ENCODE results near the gene CHCHD3.
"Not testable (repeated sequence)": the region's sequence is repeated elsewhere in the genome, so short reads cannot be mapped to it uniquely, and the experiment has no call there.

The CHCHD3 gene

DNA sequence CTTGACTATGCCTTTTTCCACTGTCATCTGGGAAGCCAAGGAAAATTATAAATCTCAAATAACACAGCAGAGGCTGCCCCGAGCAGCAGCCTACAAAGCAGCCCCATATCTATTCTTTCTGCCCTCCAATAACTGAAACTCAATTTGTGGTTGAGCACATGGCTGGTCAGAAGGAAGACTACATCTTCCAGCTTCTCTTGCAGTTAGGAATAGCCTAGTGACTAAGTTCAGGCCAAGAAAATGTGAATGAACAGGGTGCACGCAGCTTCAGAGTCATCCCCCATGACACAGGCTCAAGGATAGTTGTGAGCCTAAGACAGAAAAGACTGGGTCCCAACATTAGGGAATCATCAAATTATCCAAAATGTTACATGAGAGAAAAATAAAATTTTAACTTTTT lies 42.3 kb downstream of the CHCHD3 start:
- no peaks in the 10 kb centered on the region for H3K27me3 ChIP-seq (ENCODE audit: control insufficient read depth in 1 of 2, insufficient read depth in 2 of 2, low read length in 2 of 2)
- no peak overlapping the region for H3K9ac ChIP-seq (ENCODE audit: low read length)
- H3K36me3 ChIP-seq (ENCODE audit: insufficient read depth, low read length) = no peaks in the 10 kb centered on the region
- H3K27ac ChIP-seq (ENCODE audit: low read depth, low read length) = no peak overlapping the region
- H3K4me3 ChIP-seq (ENCODE audit: low read depth in 1 of 2, low read length in 2 of 2) = no peak overlapping the region
- no peaks in the 10 kb centered on the region for H3K9me3 ChIP-seq (ENCODE audit: low read length)
- no peaks in the 10 kb centered on the region for H3K4me1 ChIP-seq (ENCODE audit: insufficient read depth, low read length)

DNA sequence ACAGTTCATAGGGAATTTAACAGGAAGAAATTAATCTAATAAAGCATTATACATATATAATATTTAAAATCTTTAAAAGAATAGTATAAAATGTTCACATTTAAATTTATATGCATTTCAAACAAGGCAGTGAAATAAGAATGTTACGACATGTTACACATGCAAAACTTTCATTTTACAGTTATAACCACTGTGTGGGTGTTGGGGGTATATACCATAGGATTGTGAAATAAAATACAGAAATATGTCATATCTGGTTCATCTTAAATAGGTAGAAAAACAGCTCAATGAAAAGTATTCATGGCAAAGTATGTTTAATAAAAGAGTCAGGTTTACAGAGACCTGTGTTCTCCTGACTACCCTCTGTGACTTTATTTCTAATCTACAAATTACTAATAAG lies 45.6 kb downstream of the CHCHD3 start:
- Histone ChIP-seq H3K36me3 (ENCODE audit: insufficient read depth, low read length) (no peaks in the 10 kb centered on the region), H3K9me3 (ENCODE audit: low read length) (no peaks in the 10 kb centered on the region), H3K4me1 (ENCODE audit: insufficient read depth, low read length) (no peaks in the 10 kb centered on the region), H3K27ac (ENCODE audit: low read depth, low read length) (no peak overlapping the region), H3K9ac (ENCODE audit: low read length) (no peak overlapping the region), H3K27me3 (ENCODE audit: control insufficient read depth in 1 of 2, insufficient read depth in 2 of 2, low read length in 2 of 2) (no peaks in the 10 kb centered on the region), H3K4me3 (ENCODE audit: low read depth in 1 of 2, low read length in 2 of 2) (no peak overlapping the region)

DNA sequence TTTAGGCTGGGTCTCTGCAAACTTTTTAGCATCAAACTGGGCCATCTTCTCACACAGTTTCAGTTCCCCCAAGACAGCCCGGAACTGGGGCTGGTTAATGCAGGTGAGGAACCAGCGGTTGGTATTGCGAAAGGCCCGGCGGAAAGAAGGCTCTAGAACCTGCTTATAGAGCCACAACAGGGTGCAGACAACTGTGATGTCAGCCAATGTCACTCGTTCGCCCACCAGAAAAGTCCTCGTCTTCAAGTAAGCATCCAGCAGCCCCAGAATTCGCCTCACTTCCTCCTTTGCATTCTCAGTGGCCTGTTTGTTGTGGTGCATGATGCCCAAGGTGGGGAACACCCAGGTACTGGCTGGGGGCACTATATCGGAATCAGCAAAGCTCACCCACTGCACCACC lies 46.6 kb downstream of the CHCHD3 start:
- H3K36me3 ChIP-seq (ENCODE audit: insufficient read depth, low read length); H3K9ac ChIP-seq (ENCODE audit: low read length); H3K9me3 ChIP-seq (ENCODE audit: low read length); H3K4me3 ChIP-seq (ENCODE audit: low read depth in 1 of 2, low read length in 2 of 2); H3K4me1 ChIP-seq (ENCODE audit: insufficient read depth, low read length); H3K27ac ChIP-seq (ENCODE audit: low read depth, low read length); H3K27me3 ChIP-seq (ENCODE audit: control insufficient read depth in 1 of 2, insufficient read depth in 2 of 2, low read length in 2 of 2): not testable (repeated sequence)

DNA sequence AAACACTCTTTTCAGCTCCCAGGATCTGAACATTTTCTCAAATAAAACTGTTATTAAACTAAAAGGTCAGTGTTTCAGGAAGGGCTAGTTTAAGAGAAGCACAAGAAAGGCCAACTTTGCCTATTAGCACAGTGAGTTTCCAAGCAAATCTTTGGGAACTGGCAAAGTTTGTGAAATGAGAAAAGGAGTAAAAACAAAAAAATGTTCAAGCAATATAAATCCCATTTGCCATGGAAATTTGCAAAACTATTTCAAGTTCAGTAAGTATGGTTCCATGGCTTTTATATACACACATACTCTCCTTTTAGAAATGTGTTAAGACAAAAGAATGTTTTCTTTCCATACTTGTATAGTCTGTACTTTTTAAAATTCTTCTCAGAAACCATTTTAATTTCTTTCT lies 51.5 kb downstream of the CHCHD3 start:
- H3K4me3 ChIP-seq (ENCODE audit: low read depth in 1 of 2, low read length in 2 of 2) = no peak overlapping the region
- H3K9ac ChIP-seq (ENCODE audit: low read length) = no peak overlapping the region
- no peaks in the 10 kb centered on the region for H3K27me3 ChIP-seq (ENCODE audit: control insufficient read depth in 1 of 2, insufficient read depth in 2 of 2, low read length in 2 of 2)
- no peaks in the 10 kb centered on the region for H3K4me1 ChIP-seq (ENCODE audit: insufficient read depth, low read length)
- no peak overlapping the region for H3K27ac ChIP-seq (ENCODE audit: low read depth, low read length)
- H3K9me3 ChIP-seq (ENCODE audit: low read length) = no peaks in the 10 kb centered on the region
- H3K36me3 ChIP-seq (ENCODE audit: insufficient read depth, low read length) = no peaks in the 10 kb centered on the region

DNA sequence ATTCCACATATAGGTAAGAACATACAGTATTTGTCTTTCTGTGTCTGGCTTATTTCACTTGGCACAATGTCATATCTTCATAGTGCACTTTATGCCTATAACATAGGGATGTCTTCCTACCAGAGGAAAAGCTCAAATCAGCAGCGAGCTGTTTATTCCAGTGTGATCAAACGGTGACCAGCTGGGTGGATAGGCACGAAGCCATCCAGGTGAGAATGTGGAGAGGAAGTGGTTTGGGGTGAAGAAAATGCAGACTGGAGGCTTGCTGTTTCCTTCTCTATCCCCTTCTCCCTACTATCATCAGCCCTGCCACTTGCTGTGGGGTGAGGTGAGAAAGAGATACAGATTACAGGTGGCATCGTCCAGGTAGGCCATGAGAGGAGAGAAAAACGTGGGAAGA lies 52.4 kb downstream of the CHCHD3 start:
- H3K4me3 ChIP-seq (ENCODE audit: low read depth in 1 of 2, low read length in 2 of 2) = no peak overlapping the region
- no peaks in the 10 kb centered on the region for H3K36me3 ChIP-seq (ENCODE audit: insufficient read depth, low read length)
- no peaks in the 10 kb centered on the region for H3K27me3 ChIP-seq (ENCODE audit: control insufficient read depth in 1 of 2, insufficient read depth in 2 of 2, low read length in 2 of 2)
- H3K27ac ChIP-seq (ENCODE audit: low read depth, low read length) = no peak overlapping the region
- H3K9me3 ChIP-seq (ENCODE audit: low read length) = no peaks in the 10 kb centered on the region
- H3K9ac ChIP-seq (ENCODE audit: low read length) = no peak overlapping the region
- no peaks in the 10 kb centered on the region for H3K4me1 ChIP-seq (ENCODE audit: insufficient read depth, low read length)

DNA sequence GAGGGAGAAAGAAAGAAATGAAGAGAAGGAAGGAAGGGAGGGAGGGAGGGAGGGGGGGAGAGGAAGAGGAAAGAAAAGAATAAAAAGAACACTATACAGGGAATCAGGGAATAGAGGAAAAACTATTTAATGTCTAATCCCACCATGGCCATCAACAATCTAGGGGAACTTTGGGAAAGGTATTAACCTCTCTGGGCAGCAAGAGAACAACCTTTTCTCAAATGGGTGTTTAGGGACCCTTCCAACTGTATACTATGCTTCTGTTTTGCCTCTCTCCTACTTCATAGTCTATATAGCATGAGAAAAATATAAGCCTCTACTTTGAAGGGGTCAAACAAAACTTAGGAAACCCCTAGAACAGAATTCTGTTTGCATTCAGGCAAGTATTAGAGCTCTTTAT lies 54.5 kb downstream of the CHCHD3 start:
- no peak overlapping the region for H3K27ac ChIP-seq (ENCODE audit: low read depth, low read length)
- H3K36me3 ChIP-seq (ENCODE audit: insufficient read depth, low read length) = no peaks in the 10 kb centered on the region
- H3K27me3 ChIP-seq (ENCODE audit: control insufficient read depth in 1 of 2, insufficient read depth in 2 of 2, low read length in 2 of 2) = no peaks in the 10 kb centered on the region
- H3K9ac ChIP-seq (ENCODE audit: low read length) = no peak overlapping the region
- no peak overlapping the region for H3K4me3 ChIP-seq (ENCODE audit: low read depth in 1 of 2, low read length in 2 of 2)
- no peaks in the 10 kb centered on the region for H3K4me1 ChIP-seq (ENCODE audit: insufficient read depth, low read length)
- H3K9me3 ChIP-seq (ENCODE audit: low read length) = no peaks in the 10 kb centered on the region

DNA sequence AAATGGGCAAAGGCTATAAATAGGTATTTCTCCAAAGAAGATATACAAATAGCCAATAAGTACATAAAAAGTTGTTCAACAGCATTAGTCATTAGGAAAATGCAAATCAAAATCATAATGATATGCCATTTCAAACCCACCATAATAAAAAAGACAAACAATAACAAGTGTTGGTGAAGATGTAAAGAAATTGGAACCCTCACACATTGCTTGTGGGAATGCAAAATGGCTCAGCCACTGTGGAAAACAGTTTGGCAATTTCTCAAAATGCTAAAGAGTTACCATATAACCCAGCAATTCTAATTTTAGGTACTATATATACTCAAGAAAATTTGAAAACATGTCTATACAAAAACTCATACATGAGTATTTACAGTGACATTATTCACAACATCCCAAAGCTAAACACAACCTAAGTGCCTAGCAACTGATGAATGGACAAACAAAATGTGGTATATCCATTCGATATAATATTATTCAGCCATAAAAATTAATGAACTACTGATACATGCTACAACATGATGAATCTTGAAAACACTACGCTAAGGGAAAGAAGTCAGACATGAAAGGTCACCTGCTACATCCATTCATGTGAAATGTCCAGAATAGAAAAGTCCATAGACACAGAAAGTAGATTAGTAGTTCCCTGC lies 55.6 kb downstream of the CHCHD3 start:
- no peaks in the 10 kb centered on the region for H3K36me3 ChIP-seq (ENCODE audit: insufficient read depth, low read length)
- H3K27me3 ChIP-seq (ENCODE audit: control insufficient read depth in 1 of 2, insufficient read depth in 2 of 2, low read length in 2 of 2) = no peaks in the 10 kb centered on the region
- H3K9ac ChIP-seq (ENCODE audit: low read length) = no peak overlapping the region
- no peak overlapping the region for H3K4me3 ChIP-seq (ENCODE audit: low read depth in 1 of 2, low read length in 2 of 2)
- no peaks in the 10 kb centered on the region for H3K4me1 ChIP-seq (ENCODE audit: insufficient read depth, low read length)
- H3K27ac ChIP-seq (ENCODE audit: low read depth, low read length) = no peak overlapping the region
- no peaks in the 10 kb centered on the region for H3K9me3 ChIP-seq (ENCODE audit: low read length)

DNA sequence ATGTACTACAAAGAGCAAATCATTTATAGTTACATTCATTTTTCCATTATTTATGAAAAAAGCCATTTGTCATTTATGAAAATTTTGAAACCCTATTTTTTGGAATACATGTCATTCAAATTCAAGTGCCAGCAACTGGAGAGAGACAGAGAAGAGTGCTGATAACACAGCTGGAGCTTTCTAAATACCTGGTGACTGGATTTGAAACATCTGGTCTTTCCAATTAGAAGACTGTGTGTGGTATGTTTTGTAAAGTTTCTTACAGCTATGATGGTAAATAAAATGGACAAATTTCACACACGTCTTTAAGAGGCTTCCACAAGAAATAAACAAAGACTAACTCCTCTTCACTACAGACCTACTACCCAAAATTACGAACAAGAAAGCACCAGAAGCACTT lies 56.8 kb downstream of the CHCHD3 start:
- no peaks in the 10 kb centered on the region for H3K36me3 ChIP-seq (ENCODE audit: insufficient read depth, low read length)
- H3K27me3 ChIP-seq (ENCODE audit: control insufficient read depth in 1 of 2, insufficient read depth in 2 of 2, low read length in 2 of 2) = no peaks in the 10 kb centered on the region
- H3K27ac ChIP-seq (ENCODE audit: low read depth, low read length) = no peak overlapping the region
- no peaks in the 10 kb centered on the region for H3K4me1 ChIP-seq (ENCODE audit: insufficient read depth, low read length)
- no peaks in the 10 kb centered on the region for H3K9me3 ChIP-seq (ENCODE audit: low read length)
- H3K4me3 ChIP-seq (ENCODE audit: low read depth in 1 of 2, low read length in 2 of 2) = no peak overlapping the region
- no peak overlapping the region for H3K9ac ChIP-seq (ENCODE audit: low read length)

DNA sequence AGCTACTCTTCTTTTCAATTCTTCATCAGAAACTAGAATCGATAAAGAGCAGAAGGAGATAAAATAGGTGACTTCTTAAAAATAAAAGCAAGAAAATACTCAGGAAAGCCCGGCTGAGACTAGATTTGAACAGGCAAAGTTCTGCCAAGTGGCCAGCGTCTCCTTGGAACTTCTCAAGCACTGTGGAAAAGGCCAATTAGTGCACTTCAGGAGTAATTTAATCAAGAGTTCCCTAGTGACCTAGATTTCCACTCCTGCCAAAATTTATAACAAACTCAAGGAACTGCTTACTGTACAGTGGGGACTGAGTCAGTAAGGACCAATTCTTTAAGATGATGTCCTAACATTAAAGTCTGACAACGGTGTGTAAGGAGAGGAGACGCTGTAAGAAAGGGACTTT lies 57.3 kb downstream of the CHCHD3 start:
- H3K4me1 ChIP-seq (ENCODE audit: insufficient read depth, low read length) = no peaks in the 10 kb centered on the region
- H3K27me3 ChIP-seq (ENCODE audit: control insufficient read depth in 1 of 2, insufficient read depth in 2 of 2, low read length in 2 of 2) = no peaks in the 10 kb centered on the region

DNA sequence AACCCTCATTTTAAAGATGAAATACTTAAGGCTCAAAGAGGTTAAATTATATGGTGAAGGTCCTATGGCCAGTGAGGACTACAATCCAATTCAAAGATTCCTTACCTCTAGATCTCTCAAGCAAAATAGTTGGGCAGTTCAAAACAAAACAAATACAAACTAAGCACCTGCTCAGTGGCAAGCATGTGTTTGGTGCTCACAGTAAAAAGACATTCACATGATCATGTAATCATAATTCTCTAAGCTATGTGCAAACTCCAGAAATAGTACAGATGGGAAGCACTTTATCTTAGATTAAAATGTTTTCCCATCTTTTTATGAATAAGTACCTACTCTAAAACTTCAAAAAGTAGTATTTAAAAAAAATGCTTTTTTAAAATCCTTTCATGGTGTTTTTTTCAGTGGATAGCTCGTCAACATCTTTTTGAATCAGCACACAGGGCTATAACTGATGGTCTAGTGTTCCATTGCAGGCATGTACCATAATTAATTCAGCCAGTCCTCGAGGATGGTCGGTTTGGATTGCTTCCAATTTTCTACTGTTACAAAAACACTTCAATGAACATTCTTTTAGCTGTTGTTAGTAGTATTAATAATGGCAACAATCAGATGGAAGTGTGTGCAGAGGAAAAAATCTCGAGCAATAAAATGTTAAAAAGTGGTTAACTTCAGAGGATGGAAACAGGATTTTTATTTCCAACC lies 58.4 kb downstream of the CHCHD3 start:
- Histone ChIP-seq H3K27ac (ENCODE audit: low read depth, low read length) (no peak overlapping the region), H3K9ac (ENCODE audit: low read length) (no peak overlapping the region), H3K9me3 (ENCODE audit: low read length) (no peaks in the 10 kb centered on the region), H3K36me3 (ENCODE audit: insufficient read depth, low read length) (no peaks in the 10 kb centered on the region), H3K27me3 (ENCODE audit: control insufficient read depth in 1 of 2, insufficient read depth in 2 of 2, low read length in 2 of 2) (no peaks in the 10 kb centered on the region), H3K4me1 (ENCODE audit: insufficient read depth, low read length) (no peaks in the 10 kb centered on the region), H3K4me3 (ENCODE audit: low read depth in 1 of 2, low read length in 2 of 2) (no peak overlapping the region)

More for the DNA sequence above, 57.3 kb downstream of the CHCHD3 start:
- Histone ChIP-seq H3K27ac (ENCODE audit: low read depth, low read length) (no peak overlapping the region), H3K9me3 (ENCODE audit: low read length) (no peaks in the 10 kb centered on the region), H3K4me3 (ENCODE audit: low read depth in 1 of 2, low read length in 2 of 2) (no peak overlapping the region), H3K36me3 (ENCODE audit: insufficient read depth, low read length) (no peaks in the 10 kb centered on the region), H3K9ac (ENCODE audit: low read length) (no peak overlapping the region)

DNA sequence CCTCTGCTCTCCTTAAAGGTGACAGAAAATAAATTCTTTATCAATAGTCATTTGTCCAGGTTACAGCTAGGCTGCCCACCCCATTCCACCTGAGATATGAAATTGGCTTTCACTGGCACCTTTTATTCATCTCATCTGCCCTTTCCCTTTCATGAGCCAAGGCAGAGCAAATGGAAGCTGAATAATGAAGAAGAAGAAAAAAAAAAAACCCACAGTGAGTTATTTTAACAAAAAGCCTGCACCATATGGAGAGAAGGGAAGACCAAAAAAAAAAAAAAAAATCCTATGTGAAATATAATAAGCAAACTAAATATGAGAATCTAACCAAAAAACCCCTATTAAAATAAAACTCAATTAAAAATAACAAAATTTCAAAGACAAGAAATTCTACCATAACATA lies 59.2 kb downstream of the CHCHD3 start:
- Histone ChIP-seq H3K36me3 (ENCODE audit: insufficient read depth, low read length) (no peaks in the 10 kb centered on the region), H3K9ac (ENCODE audit: low read length) (no peak overlapping the region), H3K9me3 (ENCODE audit: low read length) (no peaks in the 10 kb centered on the region), H3K4me3 (ENCODE audit: low read depth in 1 of 2, low read length in 2 of 2) (no peak overlapping the region), H3K27me3 (ENCODE audit: control insufficient read depth in 1 of 2, insufficient read depth in 2 of 2, low read length in 2 of 2) (no peaks in the 10 kb centered on the region), H3K4me1 (ENCODE audit: insufficient read depth, low read length) (no peaks in the 10 kb centered on the region), H3K27ac (ENCODE audit: low read depth, low read length) (no peak overlapping the region)

DNA sequence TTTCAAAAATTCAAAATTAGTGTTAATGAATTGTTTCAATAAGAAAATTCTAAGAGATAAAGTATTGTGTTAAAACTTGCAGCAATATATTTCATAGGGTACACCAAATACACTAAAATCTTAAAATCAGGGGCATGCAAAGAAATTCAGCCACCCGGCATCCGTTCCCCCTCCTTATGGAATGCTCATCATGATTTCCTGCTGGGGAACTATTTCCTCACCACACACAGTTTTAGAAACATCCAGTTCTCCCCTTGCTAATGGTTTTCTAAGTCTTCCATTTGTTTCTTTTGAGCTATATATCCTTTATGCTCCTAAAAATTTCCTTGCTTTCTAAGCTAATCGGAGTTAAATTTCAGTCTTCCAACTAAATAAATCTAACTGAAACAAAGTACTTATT lies 60.7 kb downstream of the CHCHD3 start:
- Histone ChIP-seq H3K9me3 (ENCODE audit: low read length) (no peaks in the 10 kb centered on the region), H3K4me1 (ENCODE audit: insufficient read depth, low read length) (peaks cover 8% of the 10 kb centered on the region), H3K9ac (ENCODE audit: low read length) (no peak overlapping the region), H3K27me3 (ENCODE audit: control insufficient read depth in 1 of 2, insufficient read depth in 2 of 2, low read length in 2 of 2) (no peaks in the 10 kb centered on the region), H3K27ac (ENCODE audit: low read depth, low read length) (no peak overlapping the region), H3K36me3 (ENCODE audit: insufficient read depth, low read length) (no peaks in the 10 kb centered on the region), H3K4me3 (ENCODE audit: low read depth in 1 of 2, low read length in 2 of 2) (no peak overlapping the region)
